GM12878 (cell line): ENCODE measurements around the gene MAN2A1. TPM values are rescaled to one million over a fixed set of nuclear protein-coding genes. Genes with fewer than 3 reads are reported as not detected.

Source experiments
- HDAC6 ChIP-seq: fragments of 200-600 bp; sonication (generic); IDR thresholded peaks from one replicate; pipeline ENCODE4 v1.8.0; 2017; ENCODE audit warnings: antibody characterized with exemption; ENCODE audit not compliant: unreplicated experiment
- KLF5 ChIP-seq: fragments of 450-650 bp; IDR thresholded peaks from 2 replicates; pipeline ENCODE4 v1.6.1; 2014; ENCODE audit warnings: mild to moderate bottlenecking; ENCODE audit not compliant: partially characterized antibody
- NR2C1 ChIP-seq: fragments of 450-650 bp; IDR thresholded peaks from 2 replicates; pipeline ENCODE4 v1.6.1; 2017; ENCODE audit warnings: antibody characterized with exemption, mild to moderate bottlenecking, moderate library complexity
- RB1 ChIP-seq: fragments of 450-650 bp; formaldehyde crosslinking; IDR thresholded peaks from 2 replicates; pipeline ENCODE4 v1.6.1; 2017; ENCODE audit warnings: mild to moderate bottlenecking, borderline replicate concordance
- SRF ChIP-seq, 2 experiments: IDR thresholded peaks; 2 replicates each; pipeline ENCODE4 v1.6.1; 2011; ENCODE audit warnings: low read depth in 2 of 2, low read length in 2 of 2, mild to moderate bottlenecking in 1 of 2, moderate library complexity in 1 of 2
- polyA plus RNA-seq, 11 experiments: library from polyadenylated mRNA; depleted of rRNA in 4 of 11; unstranded in 6 of 11; stranded (reverse) in 5 of 11; fragments of >200 nt; fragmentation: Nextera tagmentation in 4 of 11; fragmentation: Illumina TruSeq in 1 of 11; extraction: Ambion mirVana in 4 of 11; extraction: Trizol in 1 of 11; gene quantifications; 1 replicate in 1 of 11; 2 replicates in 10 of 11; pipeline versions ENCODE4 v1.2.1 to v1.2.3, GENCODE V29; 2011 to 2016; ENCODE audit warnings: inconsistent platforms in 2 of 11, missing spikeins in 2 of 11, low read depth in 1 of 11
- total RNA-seq, 4 experiments: library from RNA; depleted of rRNA in 3 of 4; stranded (reverse); fragments of >200 nt in 3 of 4; fragmentation: Illumina TruSeq in 1 of 4; extraction: Trizol in 1 of 4; gene quantifications; 2 replicates each; pipeline versions ENCODE4 v1.2.1 to v1.2.3, GENCODE V29; 2013 to 2021
- TF ChIP-seq, protein P1 (sequence below): fragments of 450-650 bp; IDR thresholded peaks from 2 replicates; pipeline ENCODE4 v1.6.1; 2017; ENCODE audit warnings: mild to moderate bottlenecking, moderate library complexity
- TF ChIP-seq, protein P2 (sequence below): fragments of 450-650 bp; IDR thresholded peaks from 2 replicates; pipeline ENCODE4 v1.6.1; 2018; ENCODE audit warnings: borderline replicate concordance, mild to moderate bottlenecking; ENCODE audit not compliant: partially characterized antibody
- TF ChIP-seq, protein P3 (sequence below): fragments of 450-650 bp; IDR thresholded peaks from 2 replicates; pipeline ENCODE4 v1.6.1; 2017; ENCODE audit warnings: mild to moderate bottlenecking, moderate library complexity

The MAN2A1 gene
- total and polyA plus RNA-seq, 10 of the 15 experiments (the other 5 are each of a cell fraction or from before 2014, with no cell fraction given), result 4.2 to 27.9 (median 10.5) TPM

DNA sequence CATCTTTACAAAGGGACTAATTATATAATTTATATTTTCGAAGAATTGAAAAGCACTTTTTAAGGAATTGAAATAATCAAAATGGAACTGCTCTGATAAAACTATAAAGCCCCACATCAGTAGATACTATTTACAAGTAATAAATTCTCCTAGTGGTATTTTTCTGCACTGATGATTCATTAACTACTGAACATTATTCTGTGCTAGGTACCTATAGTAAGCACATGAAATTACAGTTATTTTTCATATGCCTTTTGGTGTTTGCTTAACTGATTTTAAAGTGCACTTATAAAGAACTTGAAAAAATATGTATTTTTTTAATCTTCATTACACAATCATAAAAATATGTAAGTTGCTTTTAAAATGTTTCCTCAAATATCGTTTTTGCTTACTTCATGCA is 123.0 kb downstream of the MAN2A1 start (continued):
- TF ChIP-seq, protein P1, sequence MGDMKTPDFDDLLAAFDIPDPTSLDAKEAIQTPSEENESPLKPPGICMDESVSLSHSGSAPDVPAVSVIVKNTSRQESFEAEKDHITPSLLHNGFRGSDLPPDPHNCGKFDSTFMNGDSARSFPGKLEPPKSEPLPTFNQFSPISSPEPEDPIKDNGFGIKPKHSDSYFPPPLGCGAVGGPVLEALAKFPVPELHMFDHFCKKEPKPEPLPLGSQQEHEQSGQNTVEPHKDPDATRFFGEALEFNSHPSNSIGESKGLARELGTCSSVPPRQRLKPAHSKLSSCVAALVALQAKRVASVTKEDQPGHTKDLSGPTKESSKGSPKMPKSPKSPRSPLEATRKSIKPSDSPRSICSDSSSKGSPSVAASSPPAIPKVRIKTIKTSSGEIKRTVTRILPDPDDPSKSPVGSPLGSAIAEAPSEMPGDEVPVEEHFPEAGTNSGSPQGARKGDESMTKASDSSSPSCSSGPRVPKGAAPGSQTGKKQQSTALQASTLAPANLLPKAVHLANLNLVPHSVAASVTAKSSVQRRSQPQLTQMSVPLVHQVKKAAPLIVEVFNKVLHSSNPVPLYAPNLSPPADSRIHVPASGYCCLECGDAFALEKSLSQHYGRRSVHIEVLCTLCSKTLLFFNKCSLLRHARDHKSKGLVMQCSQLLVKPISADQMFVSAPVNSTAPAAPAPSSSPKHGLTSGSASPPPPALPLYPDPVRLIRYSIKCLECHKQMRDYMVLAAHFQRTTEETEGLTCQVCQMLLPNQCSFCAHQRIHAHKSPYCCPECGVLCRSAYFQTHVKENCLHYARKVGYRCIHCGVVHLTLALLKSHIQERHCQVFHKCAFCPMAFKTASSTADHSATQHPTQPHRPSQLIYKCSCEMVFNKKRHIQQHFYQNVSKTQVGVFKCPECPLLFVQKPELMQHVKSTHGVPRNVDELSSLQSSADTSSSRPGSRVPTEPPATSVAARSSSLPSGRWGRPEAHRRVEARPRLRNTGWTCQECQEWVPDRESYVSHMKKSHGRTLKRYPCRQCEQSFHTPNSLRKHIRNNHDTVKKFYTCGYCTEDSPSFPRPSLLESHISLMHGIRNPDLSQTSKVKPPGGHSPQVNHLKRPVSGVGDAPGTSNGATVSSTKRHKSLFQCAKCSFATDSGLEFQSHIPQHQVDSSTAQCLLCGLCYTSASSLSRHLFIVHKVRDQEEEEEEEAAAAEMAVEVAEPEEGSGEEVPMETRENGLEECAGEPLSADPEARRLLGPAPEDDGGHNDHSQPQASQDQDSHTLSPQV, result no peak
- no peak for TF ChIP-seq KLF5
- TF ChIP-seq SRF (IDR thresholded peaks at IDR 0.05; ENCODE audit: low read depth in 2 of 2, low read length in 2 of 2), result no peak
- TF ChIP-seq RB1, result no peak
- TF ChIP-seq, protein P2, sequence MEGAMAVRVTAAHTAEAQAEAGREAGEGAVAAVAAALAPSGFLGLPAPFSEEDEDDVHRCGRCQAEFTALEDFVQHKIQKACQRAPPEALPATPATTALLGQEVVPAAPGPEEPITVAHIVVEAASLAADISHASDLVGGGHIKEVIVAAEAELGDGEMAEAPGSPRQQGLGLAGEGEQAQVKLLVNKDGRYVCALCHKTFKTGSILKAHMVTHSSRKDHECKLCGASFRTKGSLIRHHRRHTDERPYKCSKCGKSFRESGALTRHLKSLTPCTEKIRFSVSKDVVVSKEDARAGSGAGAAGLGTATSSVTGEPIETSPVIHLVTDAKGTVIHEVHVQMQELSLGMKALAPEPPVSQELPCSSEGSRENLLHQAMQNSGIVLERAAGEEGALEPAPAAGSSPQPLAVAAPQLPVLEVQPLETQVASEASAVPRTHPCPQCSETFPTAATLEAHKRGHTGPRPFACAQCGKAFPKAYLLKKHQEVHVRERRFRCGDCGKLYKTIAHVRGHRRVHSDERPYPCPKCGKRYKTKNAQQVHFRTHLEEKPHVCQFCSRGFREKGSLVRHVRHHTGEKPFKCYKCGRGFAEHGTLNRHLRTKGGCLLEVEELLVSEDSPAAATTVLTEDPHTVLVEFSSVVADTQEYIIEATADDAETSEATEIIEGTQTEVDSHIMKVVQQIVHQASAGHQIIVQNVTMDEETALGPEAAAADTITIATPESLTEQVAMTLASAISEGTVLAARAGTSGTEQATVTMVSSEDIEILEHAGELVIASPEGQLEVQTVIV, result no peak
- no peak for TF ChIP-seq NR2C1
- TF ChIP-seq, protein P3, sequence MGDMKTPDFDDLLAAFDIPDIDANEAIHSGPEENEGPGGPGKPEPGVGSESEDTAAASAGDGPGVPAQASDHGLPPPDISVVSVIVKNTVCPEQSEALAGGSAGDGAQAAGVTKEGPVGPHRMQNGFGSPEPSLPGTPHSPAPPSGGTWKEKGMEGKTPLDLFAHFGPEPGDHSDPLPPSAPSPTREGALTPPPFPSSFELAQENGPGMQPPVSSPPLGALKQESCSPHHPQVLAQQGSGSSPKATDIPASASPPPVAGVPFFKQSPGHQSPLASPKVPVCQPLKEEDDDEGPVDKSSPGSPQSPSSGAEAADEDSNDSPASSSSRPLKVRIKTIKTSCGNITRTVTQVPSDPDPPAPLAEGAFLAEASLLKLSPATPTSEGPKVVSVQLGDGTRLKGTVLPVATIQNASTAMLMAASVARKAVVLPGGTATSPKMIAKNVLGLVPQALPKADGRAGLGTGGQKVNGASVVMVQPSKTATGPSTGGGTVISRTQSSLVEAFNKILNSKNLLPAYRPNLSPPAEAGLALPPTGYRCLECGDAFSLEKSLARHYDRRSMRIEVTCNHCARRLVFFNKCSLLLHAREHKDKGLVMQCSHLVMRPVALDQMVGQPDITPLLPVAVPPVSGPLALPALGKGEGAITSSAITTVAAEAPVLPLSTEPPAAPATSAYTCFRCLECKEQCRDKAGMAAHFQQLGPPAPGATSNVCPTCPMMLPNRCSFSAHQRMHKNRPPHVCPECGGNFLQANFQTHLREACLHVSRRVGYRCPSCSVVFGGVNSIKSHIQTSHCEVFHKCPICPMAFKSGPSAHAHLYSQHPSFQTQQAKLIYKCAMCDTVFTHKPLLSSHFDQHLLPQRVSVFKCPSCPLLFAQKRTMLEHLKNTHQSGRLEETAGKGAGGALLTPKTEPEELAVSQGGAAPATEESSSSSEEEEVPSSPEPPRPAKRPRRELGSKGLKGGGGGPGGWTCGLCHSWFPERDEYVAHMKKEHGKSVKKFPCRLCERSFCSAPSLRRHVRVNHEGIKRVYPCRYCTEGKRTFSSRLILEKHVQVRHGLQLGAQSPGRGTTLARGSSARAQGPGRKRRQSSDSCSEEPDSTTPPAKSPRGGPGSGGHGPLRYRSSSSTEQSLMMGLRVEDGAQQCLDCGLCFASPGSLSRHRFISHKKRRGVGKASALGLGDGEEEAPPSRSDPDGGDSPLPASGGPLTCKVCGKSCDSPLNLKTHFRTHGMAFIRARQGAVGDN, result no peak
- TF ChIP-seq HDAC6, result no peak
- TF ChIP-seq, all 136 proteins: peak for 0
